Measurements from ENCODE around the gene LRIG2.
A peak's percentile ranks its signal among the peaks of the same experiment; 100 is the strongest.
"Not testable (repeated sequence)": the region's sequence is repeated elsewhere in the genome, so short reads cannot be mapped to it uniquely, and the experiment has no call there.

LRIG2 gene

DNA sequence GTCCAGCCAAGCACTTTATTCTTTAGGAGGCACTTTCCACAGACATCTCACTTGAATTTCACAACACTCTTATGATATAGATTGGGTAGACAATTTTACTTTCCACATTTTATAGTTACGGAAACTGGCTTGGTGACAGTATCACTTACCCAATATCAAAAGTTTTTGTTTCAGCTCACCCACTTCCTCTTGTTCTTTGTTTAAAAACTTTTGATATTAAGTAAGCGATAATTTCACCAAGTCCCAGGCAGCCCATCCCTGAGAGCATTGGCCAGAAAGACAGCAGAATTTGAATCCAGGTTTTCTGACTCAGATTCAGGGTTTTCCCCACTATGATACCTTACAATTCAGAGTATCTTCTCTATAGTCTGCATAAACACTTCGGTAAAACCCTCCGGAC lies 60.0 kb downstream of the LRIG2 start:
- peak; percentile 90 for DNase-seq

- no peak for DNase-seq
Measured at GRCh38 chr1:113133759-113134158, 60.8 kb downstream of the LRIG2 start.

DNA sequence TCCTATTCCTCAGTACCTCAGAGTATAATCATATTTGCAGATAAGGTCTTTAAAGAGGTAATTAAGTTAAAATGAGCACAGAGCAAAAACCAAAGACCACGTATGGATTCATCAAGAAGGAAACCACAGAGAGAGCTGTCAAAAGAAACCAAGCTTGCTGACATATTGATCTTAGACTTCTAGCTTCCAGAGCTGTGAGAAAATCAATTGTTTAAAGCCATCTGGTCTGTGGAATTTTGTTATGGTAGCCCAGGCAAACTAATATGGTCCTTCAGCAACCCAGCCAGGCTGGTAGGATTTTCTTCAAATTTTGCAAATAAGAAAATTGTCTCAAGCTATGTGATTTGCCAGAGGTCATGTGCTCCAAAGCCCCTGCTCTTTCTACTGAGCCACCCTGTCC lies 62.5 kb downstream of the LRIG2 start:
- DNase-seq = no peak

GRCh38 chr1:113136476-113136875 lies 63.5 kb downstream of the LRIG2 start:
- DNase-seq = no peak

GRCh38 chr1:113137563-113137962 lies 64.6 kb downstream of the LRIG2 start:
- DNase-seq = no peak

- DNase-seq = no peak
Measured at GRCh38 chr1:113138778-113139177, 65.8 kb downstream of the LRIG2 start.

GRCh38 chr1:113140176-113140575 lies 67.2 kb downstream of the LRIG2 start:
- no peak for DNase-seq

DNA sequence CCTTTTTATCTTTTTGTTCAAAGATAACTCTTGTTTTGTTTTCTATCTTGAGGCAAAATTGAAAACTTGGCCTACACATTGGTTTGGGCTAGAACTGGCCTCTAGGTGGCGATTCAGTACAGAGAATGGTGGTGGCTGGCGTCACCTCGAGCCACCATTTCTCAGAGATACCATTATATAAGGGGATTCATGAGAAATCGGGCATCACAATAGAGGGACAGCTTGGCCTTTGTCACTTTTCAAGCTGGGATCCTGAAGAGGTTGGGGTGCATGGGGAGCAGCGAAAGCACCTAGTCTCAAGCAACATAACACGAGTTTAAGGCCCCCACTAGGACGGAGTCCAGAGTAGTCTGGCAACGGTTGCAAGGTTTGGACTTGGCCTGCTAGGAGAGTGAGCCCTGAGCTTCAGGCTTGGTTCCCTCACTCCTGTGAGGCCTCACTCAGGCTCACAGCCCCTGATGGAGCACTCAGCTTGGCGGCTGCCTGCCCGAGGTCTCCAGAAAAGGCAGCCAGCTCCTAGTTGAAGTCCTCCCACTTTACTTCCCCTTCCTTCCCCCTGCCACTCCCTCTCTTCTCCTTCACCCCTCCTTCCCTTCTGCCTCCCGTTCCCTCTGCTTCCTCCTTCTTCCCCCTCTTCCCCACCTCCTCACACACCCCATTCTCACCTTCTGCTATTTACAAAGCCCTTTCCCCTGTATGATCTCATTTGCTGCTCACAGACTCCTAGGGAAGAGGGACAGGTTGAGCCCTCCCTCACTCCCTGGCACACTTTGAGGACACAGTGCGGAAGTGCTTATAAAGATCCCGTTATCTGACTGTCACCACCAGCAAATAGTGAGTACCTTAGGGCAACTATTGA lies 67.8 kb downstream of the LRIG2 start:
- peak; percentile 67 for DNase-seq

GRCh38 chr1:113141650-113142473 lies 68.9 kb downstream of the LRIG2 start:
- DNase-seq = no peak

DNA sequence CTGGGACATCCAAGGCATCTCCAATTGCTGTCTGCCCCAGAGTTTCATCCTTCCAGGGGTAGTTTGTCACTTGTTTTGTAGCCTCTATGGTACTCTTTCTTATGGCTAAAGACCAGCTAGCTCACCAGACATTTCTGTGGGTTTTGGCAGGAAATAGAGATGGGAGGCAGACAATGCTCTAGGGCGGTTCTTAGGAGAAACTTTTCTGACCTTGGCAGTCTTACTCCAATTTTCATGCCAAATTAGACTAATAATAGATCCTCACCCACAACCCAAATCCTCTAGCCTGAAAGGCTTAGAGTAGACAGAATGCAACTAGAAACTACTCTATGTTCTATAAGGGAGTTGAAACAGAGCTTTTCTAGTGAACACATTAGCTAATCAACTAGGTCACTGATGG lies 69.8 kb downstream of the LRIG2 start:
- no peak for DNase-seq

DNA sequence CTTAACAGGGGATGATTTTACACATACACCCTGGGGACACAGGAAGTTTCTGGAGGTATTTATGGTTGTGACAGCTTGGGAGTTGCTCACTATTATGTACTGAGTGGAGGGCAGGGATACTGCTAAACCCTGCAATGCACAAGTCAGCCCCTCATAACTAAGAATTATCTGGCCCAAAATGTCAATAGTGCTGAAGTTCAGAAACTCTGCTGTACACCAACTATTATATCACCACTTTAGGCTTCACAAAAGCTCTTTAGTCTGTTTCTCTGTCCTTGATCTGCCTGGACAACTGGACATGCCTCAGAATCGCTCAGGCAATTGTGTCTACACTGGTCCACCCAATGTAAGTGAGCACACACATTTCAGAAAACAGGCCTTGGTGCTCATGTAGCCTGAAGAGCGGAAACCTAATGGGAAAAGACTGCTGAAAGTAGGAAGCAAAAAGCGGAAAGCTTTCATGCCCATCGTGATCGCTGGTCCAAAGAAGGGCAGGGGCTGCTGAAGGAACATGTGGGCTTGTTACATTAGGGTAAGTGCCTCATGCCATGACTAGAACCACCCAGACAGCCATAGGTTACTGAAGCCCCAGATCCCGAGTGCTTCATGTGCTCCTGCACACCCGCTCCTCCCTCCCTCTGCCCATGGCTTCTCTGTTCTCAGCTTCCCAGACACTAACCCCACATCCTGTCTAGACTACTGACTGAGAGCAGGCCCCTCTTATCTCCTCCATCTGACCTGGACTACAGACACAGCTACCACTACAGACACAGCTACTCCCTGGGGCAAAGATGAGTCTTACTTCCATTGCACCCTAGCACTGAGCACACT lies 73.5 kb downstream of the LRIG2 start:
- no peak for DNase-seq

DNA sequence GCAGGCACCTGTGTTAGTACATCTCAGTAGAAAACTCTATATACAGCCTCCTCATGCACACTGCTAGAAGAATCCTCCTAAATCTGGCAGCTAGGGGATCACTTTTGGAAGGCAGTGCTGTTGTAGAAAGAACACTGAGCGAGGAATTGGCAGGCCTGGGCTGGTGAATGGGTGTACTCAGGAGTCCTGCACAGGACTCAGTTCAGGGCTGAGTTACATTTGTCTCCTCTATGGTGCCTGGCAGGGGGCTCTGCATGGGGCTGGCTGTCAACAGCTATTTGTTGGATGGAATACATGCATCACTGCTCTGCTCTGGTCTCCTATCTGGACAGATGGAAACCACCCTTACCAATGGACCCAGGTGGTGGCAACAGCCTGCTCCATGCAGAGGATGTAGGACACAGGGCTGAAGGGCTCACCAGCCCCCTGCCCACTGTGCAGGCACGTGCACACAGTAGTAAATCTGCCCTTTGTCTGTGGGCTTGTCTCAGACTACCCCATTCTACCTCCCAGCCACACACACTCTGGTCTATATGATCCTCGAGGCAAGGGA lies 74.2 kb downstream of the LRIG2 start:
- no peak for DNase-seq

DNA sequence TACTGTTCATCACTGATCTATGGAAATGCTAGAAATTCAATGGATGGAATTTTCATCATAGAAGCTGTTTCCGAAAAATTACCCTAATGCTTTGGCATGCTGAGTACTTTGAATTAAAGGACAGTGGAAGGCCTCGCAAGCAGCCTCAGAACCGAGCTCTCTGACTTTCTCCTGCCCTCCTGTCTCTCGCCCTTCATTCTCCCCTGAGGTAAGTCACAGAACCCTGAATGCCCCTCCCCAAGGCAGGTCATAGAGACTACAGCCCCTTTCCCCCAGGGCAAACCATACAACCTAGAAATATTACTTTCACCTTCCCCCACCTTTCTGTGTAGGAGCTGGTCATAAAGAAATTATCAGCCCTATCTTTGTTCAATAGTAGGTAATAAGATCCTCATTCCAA lies 74.8 kb downstream of the LRIG2 start:
- no peak for DNase-seq

- not testable (repeated sequence) for DNase-seq
Measured at GRCh38 chr1:113150494-113150893, 77.5 kb downstream of the LRIG2 start.

GRCh38 chr1:113153116-113153803 lies 80.3 kb downstream of the LRIG2 start:
- DNase-seq = no peak

- DNase-seq = no peak
Measured at GRCh38 chr1:113156368-113156767, 83.4 kb downstream of the LRIG2 start.

- not testable (repeated sequence) for DNase-seq
Measured at GRCh38 chr1:113158743-113159142, 85.7 kb downstream of the LRIG2 start.

GRCh38 chr1:113166473-113166872 lies 93.5 kb downstream of the LRIG2 start:
- no peak for DNase-seq

DNA sequence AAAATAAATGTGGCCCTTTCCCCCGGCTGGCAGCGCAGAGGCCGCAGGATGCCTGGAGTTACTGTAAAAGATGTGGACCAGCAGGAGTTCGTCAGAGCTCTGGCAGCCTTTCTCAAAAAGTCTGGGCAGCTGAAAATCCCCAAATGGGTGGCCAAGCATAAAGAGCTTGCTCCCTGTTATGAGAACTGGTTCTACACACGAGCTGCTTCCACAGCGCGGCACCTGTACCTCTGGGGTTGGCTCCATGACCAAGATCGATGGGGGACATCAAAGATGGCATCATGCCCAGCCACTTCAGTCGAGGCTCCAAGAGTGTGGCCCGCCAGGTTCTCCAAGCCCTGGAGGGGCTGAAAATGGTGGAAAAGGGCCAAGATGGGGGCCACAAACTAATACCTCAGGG lies 95.9 kb downstream of the LRIG2 start:
- no peak for DNase-seq

- DNase-seq = no peak
Measured at GRCh38 chr1:113169591-113169990, 96.6 kb downstream of the LRIG2 start.

- no peak for DNase-seq
Measured at GRCh38 chr1:113170519-113170918, 97.5 kb downstream of the LRIG2 start.

- DNase-seq = no peak
Measured at GRCh38 chr1:113178106-113178505, 105.1 kb downstream of the LRIG2 start.

All from suppressor macrophage treated with lipopolysaccharide for 4 hours (primary cell).